ENCODE measurements around the gene DBN1. TPM values are rescaled to one million over a fixed set of nuclear protein-coding genes. Genes with fewer than 3 reads are reported as not detected.

Gene DBN1
- total RNA-seq, 1 donor from 2014 or later: 1,261 TPM

GRCh38 chr5:177454397-177455035 is 18.9 kb downstream of the DBN1 start:
- TF ChIP-seq CTCF (IDR thresholded peaks at IDR 0.05; ENCODE audit: partially characterized antibody, unreplicated experiment): peak; percentile 92

GRCh38 chr5:177453852-177454396 is 19.5 kb downstream of the DBN1 start:
- no peak for TF ChIP-seq CTCF (IDR thresholded peaks at IDR 0.05; ENCODE audit: partially characterized antibody, unreplicated experiment)
- Mint-ChIP-seq H3K9me3 (ENCODE audit: unreplicated experiment) (peaks cover 31% of the 10 kb centered on the region), H3K4me3 (ENCODE audit: unreplicated experiment) (peak overlapping the region; percentile 86), H3K27me3 (ENCODE audit: unreplicated experiment) (peaks cover 31% of the 10 kb centered on the region), H3K4me1 (ENCODE audit: low read depth, unreplicated experiment) (peaks cover 10% of the 10 kb centered on the region), H3K36me3 (ENCODE audit: unreplicated experiment) (no peaks in the 10 kb centered on the region), H3K27ac (ENCODE audit: unreplicated experiment) (peak overlapping the region; percentile 62)
- DNase-seq: no peak

More at GRCh38 chr5:177454397-177455035, 18.9 kb downstream of the DBN1 start:
- H3K4me1 Mint-ChIP-seq (ENCODE audit: low read depth, unreplicated experiment): peaks cover 10% of the 10 kb centered on the region
- H3K4me3 Mint-ChIP-seq (ENCODE audit: unreplicated experiment): peak overlapping the region; percentile 55
- H3K36me3 Mint-ChIP-seq (ENCODE audit: unreplicated experiment): no peaks in the 10 kb centered on the region
- DNase-seq: peak; percentile 97
- peaks cover 33% of the 10 kb centered on the region for H3K9me3 Mint-ChIP-seq (ENCODE audit: unreplicated experiment)
- H3K27me3 Mint-ChIP-seq (ENCODE audit: unreplicated experiment): peaks cover 34% of the 10 kb centered on the region
- no peak overlapping the region for H3K27ac Mint-ChIP-seq (ENCODE audit: unreplicated experiment)

- no peak for DNase-seq
- no peak for TF ChIP-seq CTCF (IDR thresholded peaks at IDR 0.05; ENCODE audit: partially characterized antibody, unreplicated experiment)
- Mint-ChIP-seq H3K9me3 (ENCODE audit: unreplicated experiment) (peaks cover 35% of the 10 kb centered on the region), H3K4me3 (ENCODE audit: unreplicated experiment) (peak overlapping the region; percentile 38), H3K4me1 (ENCODE audit: low read depth, unreplicated experiment) (peaks cover 10% of the 10 kb centered on the region), H3K36me3 (ENCODE audit: unreplicated experiment) (no peaks in the 10 kb centered on the region), H3K27me3 (ENCODE audit: unreplicated experiment) (peaks cover 38% of the 10 kb centered on the region), H3K27ac (ENCODE audit: unreplicated experiment) (peak overlapping the region; percentile 85)
Observed at GRCh38 chr5:177452688-177453638, 20.5 kb downstream of the DBN1 start.

- H3K4me3 Mint-ChIP-seq (ENCODE audit: unreplicated experiment): no peak overlapping the region
- H3K9me3 Mint-ChIP-seq (ENCODE audit: unreplicated experiment): peaks cover 28% of the 10 kb centered on the region
- DNase-seq: no peak
- no peaks in the 10 kb centered on the region for H3K36me3 Mint-ChIP-seq (ENCODE audit: unreplicated experiment)
- no peak overlapping the region for H3K27ac Mint-ChIP-seq (ENCODE audit: unreplicated experiment)
- H3K27me3 Mint-ChIP-seq (ENCODE audit: unreplicated experiment): peaks cover 33% of the 10 kb centered on the region
- no peak for TF ChIP-seq CTCF (IDR thresholded peaks at IDR 0.05; ENCODE audit: partially characterized antibody, unreplicated experiment)
- peaks cover 3% of the 10 kb centered on the region for H3K4me1 Mint-ChIP-seq (ENCODE audit: low read depth, unreplicated experiment)
Observed at GRCh38 chr5:177450667-177451424, 22.6 kb downstream of the DBN1 start.
